NT2/D1 (cell line): Measurements from ENCODE around the gene ECT2L.

Source experiments
- SUZ12 ChIP-seq: IDR thresholded peaks from 2 replicates; pipeline ENCODE4 v1.6.1; 2011; ENCODE audit not compliant: insufficient read length, insufficient read depth; ENCODE audit errors: extremely low read depth
- YY1 ChIP-seq: IDR thresholded peaks from 2 replicates; pipeline ENCODE4 v1.6.1; 2011; ENCODE audit not compliant: insufficient read length, insufficient read depth
- ZNF274 ChIP-seq: IDR thresholded peaks from 2 replicates; pipeline ENCODE4 v1.6.1; 2011; ENCODE audit warnings: mild to moderate bottlenecking, low read depth, low read length

DNA sequence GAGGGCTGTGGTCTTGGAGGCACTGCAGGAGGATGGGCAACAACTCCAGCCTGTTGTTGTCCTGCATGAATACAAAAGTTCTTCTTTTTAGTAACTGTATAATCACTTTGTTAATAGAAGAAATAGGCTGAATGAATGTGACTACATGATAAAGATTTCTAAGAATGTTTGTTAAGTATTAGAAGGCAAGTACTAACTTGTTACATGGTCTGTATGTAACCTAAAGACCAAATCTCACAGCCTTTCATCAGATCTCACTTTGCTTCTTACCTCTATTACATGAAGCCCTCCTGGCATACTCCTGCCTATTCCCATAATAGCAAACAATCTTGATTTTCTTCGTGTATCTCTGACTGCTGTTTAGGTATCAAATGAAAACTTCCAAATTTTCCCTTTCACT is 118.8 kb downstream of the ECT2L start:
- TF ChIP-seq ZNF274 = no peak
- TF ChIP-seq YY1 = no peak
- no peak for TF ChIP-seq SUZ12
